Tibial nerve (tissue), 4 donors: ENCODE results near the gene UCK2. TPM values are rescaled to one million over a fixed set of nuclear protein-coding genes. Genes with fewer than 3 reads are reported as not detected.

Experiments used
- DNase-seq, 2 donors: peaks; one replicate each; pipeline ENCODE4 v3.0.0-alpha.2; 2019; ENCODE audit warnings: low spot score in 2 of 2
- H3K27ac ChIP-seq, 4 donors: fragments of 200-600 bp; sonication (generic) in 3 of 4; one replicate each; pipeline ENCODE4 v1.5.1; 2017 to 2019; ENCODE audit warnings: mild to moderate bottlenecking in 1 of 4
- H3K27me3 ChIP-seq, 2 donors: fragments of 200-600 bp; sonication (generic) in 1 of 2; one replicate each; pipeline versions ENCODE4 v1.5.1 to v1.6.0; 2017 to 2019
- H3K36me3 ChIP-seq, 3 donors: fragments of 200-600 bp; sonication (generic); one replicate each; pipeline ENCODE4 v1.5.1; 2018 to 2019
- H3K4me1 ChIP-seq, 4 donors: fragments of 200-600 bp; sonication (generic) in 3 of 4; one replicate each; pipeline ENCODE4 v1.5.1; 2017 to 2019
- H3K4me3 ChIP-seq, 4 donors: fragments of 200-600 bp; sonication (generic) in 3 of 4; one replicate each; pipeline ENCODE4 v1.5.1; 2017 to 2019; ENCODE audit warnings: mild to moderate bottlenecking in 1 of 4, moderate library complexity in 1 of 4
- H3K9me3 ChIP-seq, 4 donors: fragments of 200-600 bp; sonication (generic) in 3 of 4; one replicate each; pipeline ENCODE4 v1.5.1; 2017 to 2019
- EP300 ChIP-seq, 2 donors: sonication (generic); formaldehyde crosslinking; IDR thresholded peaks; one replicate each; pipeline ENCODE4 v1.6.1; 2017; ENCODE audit warnings: antibody characterized with exemption in 2 of 2, mild to moderate bottlenecking in 1 of 2
- POLR2A ChIP-seq, 2 donors: fragments of 450-650 bp; IDR thresholded peaks; one replicate each; pipeline ENCODE4 v1.6.1; 2017; ENCODE audit warnings: antibody characterized with exemption in 2 of 2, mild to moderate bottlenecking in 2 of 2, moderate library complexity in 2 of 2
- WGBS, 2 donors: methylation state at CpG; one replicate each; pipeline ENCODE4 v1.1.5; 2018; 5-methylcytosine and 5-hydroxymethylcytosine counted together
- total RNA-seq, 4 donors: library from RNA; depleted of rRNA; stranded (reverse); fragments of >200 nt; gene quantifications; one replicate each; pipeline ENCODE4 v1.1.0, GENCODE V29; 2016
- TF ChIP-seq, protein P1 (sequence below), 5 experiments: fragments of 200-600 bp in 3 of 5; fragments of 450-650 bp in 2 of 5; sonication (generic) in 3 of 5; IDR thresholded peaks; one replicate each; pipeline ENCODE4 v1.5.1; 2016 to 2019; ENCODE audit warnings: antibody characterized with exemption in 5 of 5, mild to moderate bottlenecking in 3 of 5, moderate library complexity in 2 of 5

Gene UCK2
- total RNA-seq, 4 donors from 2014 or later = 29.7 to 36.0 (median 33.8) TPM

DNA sequence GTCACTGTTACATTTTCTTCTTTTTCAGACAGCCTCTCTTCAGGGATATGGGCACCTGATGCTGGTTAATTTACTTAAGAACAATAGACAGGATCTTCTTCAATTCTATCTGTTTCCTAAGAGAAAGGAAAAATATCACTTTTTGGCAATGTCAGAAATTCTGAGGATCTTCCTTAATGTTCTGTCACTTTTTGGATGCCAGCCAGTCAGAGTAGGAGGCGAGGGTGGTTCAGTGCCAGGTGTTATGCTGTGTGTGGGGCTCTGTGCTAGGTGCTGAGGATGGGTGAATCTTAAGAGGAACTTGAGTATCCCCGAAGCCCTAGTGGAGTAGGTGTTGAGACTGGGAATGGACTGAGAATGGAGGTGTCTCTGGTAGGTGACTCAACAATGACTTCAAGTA, 133.5 kb downstream of the UCK2 start:
- Histone ChIP-seq H3K9me3 (peaks cover 0 to 14% (median 0%) of the 10 kb centered on the region in 4 donors), H3K4me1 (no peaks in the 10 kb centered on the region), H3K27ac (no peak overlapping the region), H3K27me3 (no peaks in the 10 kb centered on the region), H3K36me3 (no peaks in the 10 kb centered on the region), H3K4me3 (no peak overlapping the region)
- DNase-seq = no peak
- WGBS, 2 donors = 65 to 72% methylated on average over 2 of the region's 2 CpGs
- TF ChIP-seq POLR2A (IDR thresholded peaks at IDR 0.05) (no peak), EP300 (IDR thresholded peaks at IDR 0.05) (no peak)
- TF ChIP-seq, protein P1, sequence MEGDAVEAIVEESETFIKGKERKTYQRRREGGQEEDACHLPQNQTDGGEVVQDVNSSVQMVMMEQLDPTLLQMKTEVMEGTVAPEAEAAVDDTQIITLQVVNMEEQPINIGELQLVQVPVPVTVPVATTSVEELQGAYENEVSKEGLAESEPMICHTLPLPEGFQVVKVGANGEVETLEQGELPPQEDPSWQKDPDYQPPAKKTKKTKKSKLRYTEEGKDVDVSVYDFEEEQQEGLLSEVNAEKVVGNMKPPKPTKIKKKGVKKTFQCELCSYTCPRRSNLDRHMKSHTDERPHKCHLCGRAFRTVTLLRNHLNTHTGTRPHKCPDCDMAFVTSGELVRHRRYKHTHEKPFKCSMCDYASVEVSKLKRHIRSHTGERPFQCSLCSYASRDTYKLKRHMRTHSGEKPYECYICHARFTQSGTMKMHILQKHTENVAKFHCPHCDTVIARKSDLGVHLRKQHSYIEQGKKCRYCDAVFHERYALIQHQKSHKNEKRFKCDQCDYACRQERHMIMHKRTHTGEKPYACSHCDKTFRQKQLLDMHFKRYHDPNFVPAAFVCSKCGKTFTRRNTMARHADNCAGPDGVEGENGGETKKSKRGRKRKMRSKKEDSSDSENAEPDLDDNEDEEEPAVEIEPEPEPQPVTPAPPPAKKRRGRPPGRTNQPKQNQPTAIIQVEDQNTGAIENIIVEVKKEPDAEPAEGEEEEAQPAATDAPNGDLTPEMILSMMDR (IDR thresholded peaks at IDR 0.05) = no peak

Other genes with a start within 250 kb of the UCK2 start
- gene MGST3, start 196.4 kb upstream of the UCK2 start, total RNA-seq = 100 to 1,000 TPM; 106 to 175 (median 157) TPM
- gene ALDH9A1, start 129.1 kb upstream of the UCK2 start, total RNA-seq = 100 to 1,000 TPM in 1 of 4 donors, 10 to 100 TPM in 3; 55.3 to 109 (median 74.5) TPM
- 10 to 100 TPM; 31.5 to 65.5 (median 45.5) TPM for gene TMCO1, start 58.7 kb upstream of the UCK2 start, total RNA-seq